ENCODE data around the gene TLCD1.

The TLCD1 gene

GRCh38 chr17:28750178-28751047 lies 24.4 kb upstream of the TLCD1 start:
- peak; percentile 96 for DNase-seq (ENCODE audit: low read depth)
- H3K4me3 ChIP-seq (ENCODE audit: low read depth, low read length) = no peak overlapping the region
- peak; percentile 100 for TF ChIP-seq CTCF (conservative IDR thresholded peaks at IDR 0.05; ENCODE audit: low read depth, low read length)

- DNase-seq (ENCODE audit: low read depth) = no peak
- no peak overlapping the region for H3K4me3 ChIP-seq (ENCODE audit: low read depth, low read length)
- no peak for TF ChIP-seq CTCF (conservative IDR thresholded peaks at IDR 0.05; ENCODE audit: low read depth, low read length)
Observed at GRCh38 chr17:28749516-28750177, 23.6 kb upstream of the TLCD1 start.

GRCh38 chr17:28748852-28749515 lies 23.0 kb upstream of the TLCD1 start:
- no peak for TF ChIP-seq CTCF (conservative IDR thresholded peaks at IDR 0.05; ENCODE audit: low read depth, low read length)
- peak; percentile 46 for DNase-seq (ENCODE audit: low read depth)
- H3K4me3 ChIP-seq (ENCODE audit: low read depth, low read length) = no peak overlapping the region

- no peak overlapping the region for H3K4me3 ChIP-seq (ENCODE audit: low read depth, low read length)
- no peak for DNase-seq (ENCODE audit: low read depth)
- no peak for TF ChIP-seq CTCF (conservative IDR thresholded peaks at IDR 0.05; ENCODE audit: low read depth, low read length)
Observed at GRCh38 chr17:28747801-28748750, 22.0 kb upstream of the TLCD1 start.

GRCh38 chr17:28747051-28747691 lies 21.1 kb upstream of the TLCD1 start:
- TF ChIP-seq CTCF (conservative IDR thresholded peaks at IDR 0.05; ENCODE audit: low read depth, low read length) = no peak
- DNase-seq (ENCODE audit: low read depth) = no peak
- H3K4me3 ChIP-seq (ENCODE audit: low read depth, low read length) = no peak overlapping the region

GRCh38 chr17:28746611-28747050 lies 20.6 kb upstream of the TLCD1 start:
- H3K4me3 ChIP-seq (ENCODE audit: low read depth, low read length) = peak overlapping the region; percentile 87
- no peak for TF ChIP-seq CTCF (conservative IDR thresholded peaks at IDR 0.05; ENCODE audit: low read depth, low read length)

More at GRCh38 chr17:28746611-28747050, 20.6 kb upstream of the TLCD1 start:
- DNase-seq (ENCODE audit: low read depth) = no peak
